B cell (primary cell): ENCODE measurements around the gene CHST15. TPM values are rescaled to one million over a fixed set of nuclear protein-coding genes. Genes with fewer than 3 reads are reported as not detected.

Source experiments
- ATAC-seq: fragments of 200-7000 bp; cut with Tn5 transposase; one replicate; pipeline ENCODE4 v1.10.0; 2021; ENCODE audit warnings: low read depth, mild to moderate bottlenecking, moderate number of reproducible peaks, moderate library complexity
- CTCF ChIA-PET: fragments of 350-600 bp; sonication (Branson Sonifier 250); formaldehyde crosslinking; loops from one replicate; lab custom pipeline; 2021; ENCODE audit warnings: antibody characterized with exemption, inconsistent platforms; lab: Charles Lee
- POLR2A ChIA-PET: fragments of 350-600 bp; sonication (Branson Sonifier 250); formaldehyde crosslinking; loops from one replicate; lab custom pipeline; 2021; ENCODE audit warnings: antibody characterized with exemption; lab: Charles Lee
- DNase-seq: peaks from one replicate; pipeline ENCODE4 v3.0.0; 2013
- H2AFZ ChIP-seq: 2 replicates; pipeline ENCODE4 v1.6.1; 2012; ENCODE audit warnings: mild to moderate bottlenecking, low read depth, low read length; ENCODE audit not compliant: insufficient read depth, poor library complexity, severe bottlenecking
- H3K27ac ChIP-seq, 2 donors: 1 replicate in 1 of 2; 2 replicates in 1 of 2; pipeline ENCODE4 v1.5.1; 2012 to 2013; ENCODE audit warnings: low read length in 2 of 2, mild to moderate bottlenecking in 2 of 2, moderate library complexity in 1 of 2
- H3K27me3 ChIP-seq, 4 experiments: fragments of 200-600 bp in 1 of 4; sonication (generic) in 1 of 4; replicated peaks in 1 of 4; 1 replicate in 2 of 4; 2 replicates in 2 of 4; pipeline versions ENCODE4 v1.6.1 to v1.7.0; 2013 to 2016; ENCODE audit warnings: low read length in 3 of 4, mild to moderate bottlenecking in 2 of 4, mixed read lengths in 1 of 4, moderate library complexity in 1 of 4; ENCODE audit not compliant: insufficient read depth in 4 of 4, control insufficient read depth in 3 of 4; ENCODE audit errors: control extremely low read depth in 1 of 4
- H3K36me3 ChIP-seq, 2 experiments: replicated peaks in 1 of 2; 1 replicate in 1 of 2; 2 replicates in 1 of 2; pipeline versions ENCODE4 v1.6.1 to v1.7.1; 2013; ENCODE audit warnings: low read length in 1 of 2; ENCODE audit not compliant: insufficient read depth in 2 of 2, control insufficient read depth in 1 of 2; ENCODE audit errors: control extremely low read depth in 1 of 2, extremely low read depth in 1 of 2
- H3K4me1 ChIP-seq, 2 donors: fragments of 200-600 bp in 1 of 2; sonication (generic) in 1 of 2; 1 replicate in 1 of 2; 2 replicates in 1 of 2; pipeline versions ENCODE4 v1.5.1 to v1.6.1; 2013 to 2017; ENCODE audit warnings: low read length in 2 of 2; ENCODE audit not compliant: control insufficient read depth in 2 of 2, insufficient read depth in 2 of 2
- H3K4me2 ChIP-seq: replicated peaks from 2 replicates; pipeline ENCODE3; 2012; ENCODE audit warnings: mild to moderate bottlenecking, low read depth, low read length; ENCODE audit not compliant: poor library complexity, severe bottlenecking
- H3K4me3 ChIP-seq, 5 experiments: fragments of 200-600 bp in 1 of 5; sonication (generic) in 1 of 5; 1 replicate in 3 of 5; 2 replicates in 2 of 5; pipeline versions ENCODE4 v1.5.1 to v1.7.0; 2011 to 2016; ENCODE audit warnings: low read length in 4 of 5, mild to moderate bottlenecking in 4 of 5, low read depth in 2 of 5, control low read depth in 1 of 5, moderate library complexity in 1 of 5; ENCODE audit not compliant: insufficient read depth in 1 of 5; ENCODE audit errors: control extremely low read depth in 1 of 5, extremely low read depth in 1 of 5
- H3K79me2 ChIP-seq: fragments of 200-600 bp; sonication (generic); one replicate; pipeline ENCODE4 v1.6.0; 2016; ENCODE audit warnings: low read length; ENCODE audit not compliant: control insufficient read depth, insufficient read depth
- H3K9ac ChIP-seq: fragments of 200-600 bp; sonication (generic); 2 replicates; pipeline ENCODE4 v1.6.1; 2017; ENCODE audit warnings: mild to moderate bottlenecking, low read length, moderate library complexity
- H3K9me3 ChIP-seq, 3 donors: one replicate each; pipeline versions ENCODE4 v1.6.1 to v1.7.1; 2013; ENCODE audit warnings: low read length in 2 of 3; ENCODE audit not compliant: control insufficient read depth in 2 of 3, insufficient read depth in 1 of 3; ENCODE audit errors: control extremely low read depth in 1 of 3
- H4K20me1 ChIP-seq: 2 replicates; pipeline ENCODE4 v1.6.0; 2012; ENCODE audit warnings: mild to moderate bottlenecking, low read length; ENCODE audit not compliant: insufficient read depth, control insufficient read depth, poor library complexity, severe bottlenecking
- H3K27ac Mint-ChIP-seq: one replicate; pipeline ENCODE4 v1.8.0; 2021; ENCODE audit warnings: mixed read lengths
- H3K27me3 Mint-ChIP-seq: one replicate; pipeline ENCODE4 v1.8.0; 2021; ENCODE audit warnings: mixed read lengths
- H3K4me1 Mint-ChIP-seq: one replicate; pipeline ENCODE4 v1.8.0; 2021; ENCODE audit warnings: mixed read lengths
- H3K4me3 Mint-ChIP-seq: one replicate; pipeline ENCODE4 v1.8.0; 2021; ENCODE audit warnings: mixed read lengths
- H3K9me3 Mint-ChIP-seq: one replicate; pipeline ENCODE4 v1.8.0; 2022; ENCODE audit warnings: mixed read lengths; ENCODE audit not compliant: insufficient read depth
- EZH2 ChIP-seq: IDR thresholded peaks from 2 replicates; pipeline ENCODE4 v1.6.1; 2012; ENCODE audit warnings: borderline replicate concordance, low read depth, mild to moderate bottlenecking, moderate library complexity, low read length; ENCODE audit not compliant: insufficient read depth, poor library complexity, severe bottlenecking
- WGBS: methylation state at CpG from one replicate; pipeline ENCODE4 v1.1.5; 2013; ENCODE audit warnings: missing lambda C conversion rate; ENCODE audit not compliant: insufficient coverage; 5-methylcytosine and 5-hydroxymethylcytosine counted together
- intact Hi-C: fragments of 100-400 bp; cut with micrococcal nuclease; formaldehyde crosslinking; loops from one replicate; pipeline ENCODE4 v1.10.0; 2022
- polyA plus RNA-seq: library from polyadenylated mRNA; depleted of rRNA; stranded (reverse); fragments of >200 nt; gene quantifications from 2 replicates; pipeline ENCODE4 v1.2.3, GENCODE V29; 2012
- total RNA-seq, 2 donors: library from RNA; stranded (reverse); fragments of 120-200 nt in 1 of 2; gene quantifications; 1 replicate in 1 of 2; 2 replicates in 1 of 2; pipeline versions ENCODE4 v1.2.3 to v1.2.4, GENCODE V29; 2013 to 2022
- TF ChIP-seq, protein P1 (sequence below): fragments of 200-600 bp; IDR thresholded peaks from one replicate; pipeline ENCODE4 v1.8.0; 2022; ENCODE audit warnings: antibody characterized with exemption, mild to moderate bottlenecking

The CHST15 gene
- total and polyA plus RNA-seq, 2 donors (not counting 1 experiment from before 2014, with no cell fraction given): 17.9 to 75.4 TPM

DNA sequence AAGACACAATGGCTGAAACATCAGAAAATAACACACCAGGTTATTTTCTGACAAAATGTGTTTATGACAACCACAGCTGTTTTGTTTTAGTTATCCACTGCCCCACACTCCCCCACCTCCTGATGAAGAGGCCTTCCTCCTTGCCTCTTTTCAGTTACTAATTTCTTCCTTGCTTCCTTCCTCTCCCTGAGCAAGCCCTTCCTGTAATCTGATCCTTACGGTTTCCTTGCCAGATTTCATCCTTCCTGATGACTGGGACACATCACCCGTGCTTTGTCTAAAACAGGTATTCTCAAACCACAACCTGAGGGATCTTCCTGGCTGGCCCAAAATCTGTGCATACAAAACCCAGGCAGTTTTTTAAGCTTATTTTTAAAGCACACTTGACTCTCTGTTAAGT lies 39.4 kb downstream of the CHST15 start:
- Mint-ChIP-seq H3K27me3 (no peaks in the 10 kb centered on the region), H3K27ac (peak overlapping the region; percentile 51), H3K4me1 (peaks cover 20% of the 10 kb centered on the region), H3K9me3 (no peaks in the 10 kb centered on the region), H3K4me3 (no peak overlapping the region)
- WGBS: 16% methylated on average over 2 of the region's 2 CpGs
- H3K9ac ChIP-seq: no peak overlapping the region
- no peaks in the 10 kb centered on the region for H3K36me3 ChIP-seq
- ChIA-PET CTCF (interaction anchor here (1.2 to 1.3 kb wide), 2 partner anchors 33 to 335 kb away, joined by 3 to 4 read pairs; no protein-coding TSS in a partner anchor), POLR2A (no interaction called here)
- no peak overlapping the region for H3K27ac ChIP-seq
- no peaks in the 10 kb centered on the region for H3K9me3 ChIP-seq
- TF ChIP-seq, protein P1, sequence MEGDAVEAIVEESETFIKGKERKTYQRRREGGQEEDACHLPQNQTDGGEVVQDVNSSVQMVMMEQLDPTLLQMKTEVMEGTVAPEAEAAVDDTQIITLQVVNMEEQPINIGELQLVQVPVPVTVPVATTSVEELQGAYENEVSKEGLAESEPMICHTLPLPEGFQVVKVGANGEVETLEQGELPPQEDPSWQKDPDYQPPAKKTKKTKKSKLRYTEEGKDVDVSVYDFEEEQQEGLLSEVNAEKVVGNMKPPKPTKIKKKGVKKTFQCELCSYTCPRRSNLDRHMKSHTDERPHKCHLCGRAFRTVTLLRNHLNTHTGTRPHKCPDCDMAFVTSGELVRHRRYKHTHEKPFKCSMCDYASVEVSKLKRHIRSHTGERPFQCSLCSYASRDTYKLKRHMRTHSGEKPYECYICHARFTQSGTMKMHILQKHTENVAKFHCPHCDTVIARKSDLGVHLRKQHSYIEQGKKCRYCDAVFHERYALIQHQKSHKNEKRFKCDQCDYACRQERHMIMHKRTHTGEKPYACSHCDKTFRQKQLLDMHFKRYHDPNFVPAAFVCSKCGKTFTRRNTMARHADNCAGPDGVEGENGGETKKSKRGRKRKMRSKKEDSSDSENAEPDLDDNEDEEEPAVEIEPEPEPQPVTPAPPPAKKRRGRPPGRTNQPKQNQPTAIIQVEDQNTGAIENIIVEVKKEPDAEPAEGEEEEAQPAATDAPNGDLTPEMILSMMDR: no peak
- no peak for TF ChIP-seq EZH2
- intact Hi-C loops: no loop called here
- peaks cover 0 to 2% of the 10 kb centered on the region in 2 donors for H3K4me1 ChIP-seq
- no peak for DNase-seq
- peaks cover 94% of the 10 kb centered on the region for H3K79me2 ChIP-seq
- no peaks in the 10 kb centered on the region for H3K27me3 ChIP-seq
- no peak overlapping the region for H3K4me2 ChIP-seq
- no peak overlapping the region for H3K4me3 ChIP-seq
- H2AFZ ChIP-seq: no peak overlapping the region
- ATAC-seq: no peak
- peaks cover 22% of the 10 kb centered on the region for H4K20me1 ChIP-seq

DNA sequence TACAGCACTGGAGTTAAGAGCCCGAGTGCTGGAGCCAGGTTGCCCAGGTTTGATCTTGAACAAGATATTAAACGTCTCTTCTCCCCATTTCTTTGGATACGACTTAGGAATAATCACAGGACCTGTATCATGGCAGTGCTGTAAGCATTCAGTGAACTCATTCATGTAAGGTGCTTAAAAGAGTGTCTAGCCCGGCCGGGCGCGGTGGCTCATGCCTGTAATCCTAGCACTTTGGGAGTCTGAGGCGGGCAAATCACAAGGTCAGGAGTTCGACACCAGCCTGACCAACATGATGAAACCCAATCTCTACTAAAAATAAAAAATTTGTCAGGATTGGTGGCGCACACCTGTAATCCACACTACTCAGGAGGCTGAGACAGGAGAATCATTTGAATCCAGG lies 40.8 kb downstream of the CHST15 start:
- no peak overlapping the region for H3K4me3 Mint-ChIP-seq
- Histone ChIP-seq H3K4me1 (peaks cover 0 to 2% of the 10 kb centered on the region in 2 donors), H3K9ac (no peak overlapping the region), H4K20me1 (peaks cover 30% of the 10 kb centered on the region), H3K9me3 (no peaks in the 10 kb centered on the region), H3K27ac (no peak overlapping the region), H3K4me2 (no peak overlapping the region), H3K36me3 (no peaks in the 10 kb centered on the region), H3K79me2 (peaks cover 81% of the 10 kb centered on the region), H3K4me3 (no peak overlapping the region), H3K27me3 (no peaks in the 10 kb centered on the region), H2AFZ (no peak overlapping the region)
- 100% methylated on average over 6 of the region's 10 CpGs for WGBS
- CTCF ChIA-PET: interaction anchor here (1.2 to 1.3 kb wide), 2 partner anchors 16 to 58 kb away, joined by 4 to 5 read pairs; no protein-coding TSS in a partner anchor
- H3K27ac Mint-ChIP-seq: no peak overlapping the region
- ATAC-seq (no peak), DNase-seq (no peak)
- intact Hi-C loops: no loop called here
- POLR2A ChIA-PET: no interaction called here
- no peaks in the 10 kb centered on the region for H3K9me3 Mint-ChIP-seq
- peaks cover 24% of the 10 kb centered on the region for H3K4me1 Mint-ChIP-seq
- TF ChIP-seq EZH2: no peak
- TF ChIP-seq, protein P1: no peak
- H3K27me3 Mint-ChIP-seq: no peaks in the 10 kb centered on the region
